ENCODE results near the gene LCAT. TPM values are rescaled to one million over a fixed set of nuclear protein-coding genes. Genes with fewer than 3 reads are reported as not detected.
A peak's percentile ranks its signal among the peaks of the same experiment; 100 is the strongest.
"Not testable (repeated sequence)": the region's sequence is repeated elsewhere in the genome, so short reads cannot be mapped to it uniquely, and the experiment has no call there.

The LCAT gene
- total RNA-seq, 4 donors from 2014 or later: 3.6 to 19.0 (median 4.6) TPM

DNA sequence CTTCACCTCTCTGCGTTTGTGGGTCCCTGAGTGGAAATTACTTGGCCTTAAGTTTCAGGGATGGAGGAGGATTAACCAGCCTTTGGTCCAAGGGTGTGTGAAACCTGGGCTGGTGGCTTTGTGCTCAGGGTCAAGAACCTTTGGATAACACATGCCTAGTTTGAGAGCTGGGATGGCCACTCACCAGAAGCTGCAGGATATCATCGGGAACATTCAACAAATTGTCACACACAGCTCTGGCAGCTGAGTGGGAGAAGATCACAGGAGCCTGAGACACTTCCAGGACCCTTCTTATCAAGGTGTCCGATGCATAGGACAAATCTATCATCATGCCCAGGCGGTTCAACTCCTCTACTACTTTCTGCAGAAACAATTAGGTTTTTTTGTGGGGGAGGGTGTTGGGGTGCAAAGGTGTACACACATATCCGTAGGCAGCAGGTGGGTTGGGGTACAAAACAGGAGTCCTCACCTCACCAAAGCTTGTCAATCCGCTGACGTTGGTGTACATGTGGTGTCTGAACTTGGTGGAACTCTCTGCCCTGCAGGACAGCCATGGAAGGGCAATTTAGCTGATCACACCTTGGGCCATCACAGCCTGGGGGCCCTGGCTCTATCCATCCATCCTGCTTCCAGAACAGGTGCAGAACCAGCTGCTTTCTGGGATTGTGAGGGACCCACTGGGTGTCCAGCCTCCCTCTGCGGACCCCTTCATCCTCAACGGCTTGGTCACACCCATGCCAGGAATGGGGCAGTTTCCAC is 33.7 kb upstream of the LCAT start:
- H3K27me3 ChIP-seq: no peaks in the 10 kb centered on the region

DNA sequence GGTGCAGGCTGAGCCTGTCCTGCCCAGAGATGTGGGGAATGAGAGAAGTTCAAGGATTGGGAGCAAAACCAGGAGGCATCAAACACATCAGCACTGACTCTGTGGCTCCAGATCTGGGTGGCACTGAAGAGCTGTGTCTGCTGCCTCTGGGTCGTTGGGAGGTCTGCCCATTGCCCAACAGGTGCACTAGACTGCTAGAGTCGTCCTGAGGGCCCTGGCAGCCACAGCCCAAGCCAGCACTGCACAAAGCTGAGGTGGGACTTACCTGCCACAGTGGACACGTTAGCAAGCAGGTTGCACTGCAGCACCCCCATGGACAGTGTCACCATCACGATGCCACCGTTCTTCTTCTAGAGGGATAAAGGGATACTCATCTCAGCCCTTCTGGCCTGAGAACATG is 33.1 kb upstream of the LCAT start:
- H3K4me3 ChIP-seq: no peak overlapping the region
- no peaks in the 10 kb centered on the region for H3K36me3 ChIP-seq
- H3K9me3 ChIP-seq: no peaks in the 10 kb centered on the region
- H3K27me3 ChIP-seq: no peaks in the 10 kb centered on the region
- H3K27ac ChIP-seq: no peak overlapping the region
- DNase-seq: no peak
- no peak for TF ChIP-seq POLR2A (IDR thresholded peaks at IDR 0.05)
- TF ChIP-seq, protein P1, sequence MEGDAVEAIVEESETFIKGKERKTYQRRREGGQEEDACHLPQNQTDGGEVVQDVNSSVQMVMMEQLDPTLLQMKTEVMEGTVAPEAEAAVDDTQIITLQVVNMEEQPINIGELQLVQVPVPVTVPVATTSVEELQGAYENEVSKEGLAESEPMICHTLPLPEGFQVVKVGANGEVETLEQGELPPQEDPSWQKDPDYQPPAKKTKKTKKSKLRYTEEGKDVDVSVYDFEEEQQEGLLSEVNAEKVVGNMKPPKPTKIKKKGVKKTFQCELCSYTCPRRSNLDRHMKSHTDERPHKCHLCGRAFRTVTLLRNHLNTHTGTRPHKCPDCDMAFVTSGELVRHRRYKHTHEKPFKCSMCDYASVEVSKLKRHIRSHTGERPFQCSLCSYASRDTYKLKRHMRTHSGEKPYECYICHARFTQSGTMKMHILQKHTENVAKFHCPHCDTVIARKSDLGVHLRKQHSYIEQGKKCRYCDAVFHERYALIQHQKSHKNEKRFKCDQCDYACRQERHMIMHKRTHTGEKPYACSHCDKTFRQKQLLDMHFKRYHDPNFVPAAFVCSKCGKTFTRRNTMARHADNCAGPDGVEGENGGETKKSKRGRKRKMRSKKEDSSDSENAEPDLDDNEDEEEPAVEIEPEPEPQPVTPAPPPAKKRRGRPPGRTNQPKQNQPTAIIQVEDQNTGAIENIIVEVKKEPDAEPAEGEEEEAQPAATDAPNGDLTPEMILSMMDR (IDR thresholded peaks at IDR 0.05): no peak
- no peaks in the 10 kb centered on the region for H3K4me1 ChIP-seq

More for the DNA sequence above, 33.7 kb upstream of the LCAT start:
- no peak for DNase-seq
- no peaks in the 10 kb centered on the region for H3K9me3 ChIP-seq
- TF ChIP-seq POLR2A (IDR thresholded peaks at IDR 0.05): no peak
- TF ChIP-seq, protein P1 (IDR thresholded peaks at IDR 0.05): no peak
- H3K4me1 ChIP-seq: no peaks in the 10 kb centered on the region
- no peak overlapping the region for H3K27ac ChIP-seq
- no peaks in the 10 kb centered on the region for H3K36me3 ChIP-seq
- no peak overlapping the region for H3K4me3 ChIP-seq

DNA sequence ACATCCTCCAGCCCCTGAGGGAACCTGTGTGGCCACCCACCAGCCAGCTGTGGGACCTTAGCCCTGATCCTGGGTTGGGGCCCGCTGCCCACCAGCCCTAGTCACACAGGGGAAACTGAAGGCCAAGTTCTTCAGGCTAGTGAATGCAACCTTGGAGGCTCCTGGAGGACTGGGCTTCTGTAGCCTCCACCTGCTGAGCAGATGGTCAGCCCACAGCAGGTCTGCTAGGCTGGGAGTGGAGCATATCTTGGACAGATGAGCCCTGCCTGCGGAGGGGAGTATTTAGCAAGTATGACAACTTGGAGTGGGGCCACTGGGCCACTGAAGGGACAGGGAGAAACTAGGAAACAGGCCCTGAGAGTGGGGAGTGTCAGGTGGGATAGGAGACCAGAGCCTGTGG is 32.3 kb upstream of the LCAT start:
- no peaks in the 10 kb centered on the region for H3K4me1 ChIP-seq
- H3K27ac ChIP-seq: no peak overlapping the region
- H3K27me3 ChIP-seq: no peaks in the 10 kb centered on the region
- DNase-seq: no peak
- no peak overlapping the region for H3K4me3 ChIP-seq
- TF ChIP-seq POLR2A (IDR thresholded peaks at IDR 0.05): no peak
- TF ChIP-seq, protein P1 (IDR thresholded peaks at IDR 0.05): no peak
- H3K9me3 ChIP-seq: no peaks in the 10 kb centered on the region
- no peaks in the 10 kb centered on the region for H3K36me3 ChIP-seq

GRCh38 chr16:67975321-67976105 is 31.6 kb upstream of the LCAT start:
- no peak for DNase-seq
- Histone ChIP-seq H3K9me3 (no peaks in the 10 kb centered on the region), H3K27me3 (no peaks in the 10 kb centered on the region), H3K36me3 (no peaks in the 10 kb centered on the region), H3K4me1 (no peaks in the 10 kb centered on the region), H3K27ac (peak overlapping the region in 1 of 4 donors; percentile 28), H3K4me3 (no peak overlapping the region)
- TF ChIP-seq, protein P1 (IDR thresholded peaks at IDR 0.05): no peak
- no peak for TF ChIP-seq POLR2A (IDR thresholded peaks at IDR 0.05)

DNA sequence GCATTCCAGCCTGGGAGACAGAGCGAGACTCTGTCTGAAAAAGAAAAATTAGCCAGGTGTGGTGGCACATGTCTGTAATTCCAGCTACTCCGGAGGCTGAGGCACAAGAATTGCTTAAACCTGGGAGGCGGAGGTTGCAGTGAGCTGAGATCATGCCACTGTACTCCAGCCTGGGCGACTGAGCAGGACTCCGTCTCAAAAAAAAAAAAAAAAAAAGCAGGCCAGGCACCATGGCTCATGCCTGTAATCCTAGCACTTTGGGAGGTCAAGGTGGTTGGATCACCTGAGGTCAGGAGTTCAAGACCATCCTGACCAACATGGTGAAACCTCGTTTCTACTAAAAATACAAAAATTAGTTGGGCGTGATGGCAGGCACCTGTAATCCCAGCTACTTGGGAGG is 28.4 kb upstream of the LCAT start:
- H3K27me3 ChIP-seq, DNase-seq, H3K9me3 ChIP-seq, H3K4me3 ChIP-seq, H3K36me3 ChIP-seq, H3K4me1 ChIP-seq, H3K27ac ChIP-seq: not testable (repeated sequence)

GRCh38 chr16:67971111-67971510 is 27.2 kb upstream of the LCAT start:
- TF ChIP-seq POLR2A (IDR thresholded peaks at IDR 0.05): no peak
- no peaks in the 10 kb centered on the region for H3K36me3 ChIP-seq
- no peak overlapping the region for H3K4me3 ChIP-seq
- no peak overlapping the region for H3K27ac ChIP-seq
- H3K27me3 ChIP-seq: no peaks in the 10 kb centered on the region
- H3K4me1 ChIP-seq: peaks cover 0 to 14% (median 7%) of the 10 kb centered on the region in 4 donors
- no peak for DNase-seq
- no peaks in the 10 kb centered on the region for H3K9me3 ChIP-seq

Measured in Peyer's patch (tissue), 4 donors.